ENCODE measurements around the gene CDHR2.

Gene CDHR2

DNA sequence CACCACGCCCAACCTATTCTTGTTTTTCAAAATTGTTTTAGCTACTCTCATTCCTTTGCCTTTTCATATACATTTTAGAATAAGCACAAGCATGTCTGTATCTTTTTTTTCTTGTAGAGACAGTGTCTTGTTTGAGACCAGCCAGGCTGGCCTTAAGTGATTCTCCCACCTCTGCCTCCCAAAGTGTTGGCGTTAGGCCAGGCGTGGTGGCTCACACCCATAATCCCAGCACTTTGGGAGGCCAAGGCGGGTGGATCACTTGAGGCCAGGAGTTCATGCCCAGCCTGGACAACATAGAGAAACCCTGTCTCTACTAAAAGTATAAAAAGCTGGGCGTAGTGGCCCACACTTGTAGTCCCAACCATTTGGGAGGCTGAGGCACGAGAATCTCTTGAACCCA, 25.0 kb upstream of the CDHR2 start:
- TF ChIP-seq, protein P1, sequence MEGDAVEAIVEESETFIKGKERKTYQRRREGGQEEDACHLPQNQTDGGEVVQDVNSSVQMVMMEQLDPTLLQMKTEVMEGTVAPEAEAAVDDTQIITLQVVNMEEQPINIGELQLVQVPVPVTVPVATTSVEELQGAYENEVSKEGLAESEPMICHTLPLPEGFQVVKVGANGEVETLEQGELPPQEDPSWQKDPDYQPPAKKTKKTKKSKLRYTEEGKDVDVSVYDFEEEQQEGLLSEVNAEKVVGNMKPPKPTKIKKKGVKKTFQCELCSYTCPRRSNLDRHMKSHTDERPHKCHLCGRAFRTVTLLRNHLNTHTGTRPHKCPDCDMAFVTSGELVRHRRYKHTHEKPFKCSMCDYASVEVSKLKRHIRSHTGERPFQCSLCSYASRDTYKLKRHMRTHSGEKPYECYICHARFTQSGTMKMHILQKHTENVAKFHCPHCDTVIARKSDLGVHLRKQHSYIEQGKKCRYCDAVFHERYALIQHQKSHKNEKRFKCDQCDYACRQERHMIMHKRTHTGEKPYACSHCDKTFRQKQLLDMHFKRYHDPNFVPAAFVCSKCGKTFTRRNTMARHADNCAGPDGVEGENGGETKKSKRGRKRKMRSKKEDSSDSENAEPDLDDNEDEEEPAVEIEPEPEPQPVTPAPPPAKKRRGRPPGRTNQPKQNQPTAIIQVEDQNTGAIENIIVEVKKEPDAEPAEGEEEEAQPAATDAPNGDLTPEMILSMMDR (IDR thresholded peaks at IDR 0.05; ENCODE audit: low read depth, low read length), result no peak
- H3K4me3 ChIP-seq (ENCODE audit: low read depth, low read length), result no peak overlapping the region

DNA sequence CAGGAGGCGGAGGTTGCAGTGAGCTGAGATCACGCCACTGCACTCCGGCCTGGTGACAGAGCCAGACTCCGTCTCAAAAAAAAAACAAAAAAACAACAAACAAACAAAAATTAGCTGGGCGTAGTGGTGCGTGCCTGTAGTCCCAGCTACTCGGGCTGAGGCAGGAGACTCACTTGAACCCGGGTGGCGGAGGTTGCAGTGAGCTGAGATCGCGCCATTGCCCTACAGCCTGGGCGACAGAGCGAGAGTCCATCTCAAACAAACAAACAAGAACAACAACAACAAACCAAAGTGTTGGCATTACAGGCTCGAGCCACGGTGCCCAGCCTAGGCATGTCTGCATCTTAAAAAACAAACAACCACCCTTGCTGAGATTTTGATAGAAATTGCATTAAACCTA, 24.2 kb upstream of the CDHR2 start:
- H3K4me3 ChIP-seq (ENCODE audit: low read depth, low read length), result no peak overlapping the region
- TF ChIP-seq, protein P1 (IDR thresholded peaks at IDR 0.05; ENCODE audit: low read depth, low read length), result no peak

DNA sequence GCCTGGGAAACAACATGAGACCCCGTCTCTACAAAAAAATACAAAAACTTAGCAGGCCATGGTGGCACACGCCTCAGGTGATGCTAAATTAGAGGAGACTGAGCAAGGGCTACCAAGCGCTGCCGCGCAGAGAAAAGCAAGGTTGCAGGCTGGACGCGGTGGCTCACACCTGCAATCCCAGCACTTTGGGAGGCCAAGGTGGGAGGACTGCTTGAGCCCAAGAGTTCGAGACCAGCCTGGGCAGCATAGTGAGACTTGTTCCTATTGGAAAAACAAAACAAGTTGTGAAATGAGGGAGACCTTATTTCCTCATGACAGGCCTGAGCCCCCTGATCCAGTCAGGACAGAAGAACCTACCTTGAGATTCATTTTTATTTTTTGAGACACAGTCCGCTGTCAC, 23.5 kb upstream of the CDHR2 start:
- no peak overlapping the region for H3K4me3 ChIP-seq (ENCODE audit: low read depth, low read length)
- TF ChIP-seq, protein P1 (IDR thresholded peaks at IDR 0.05; ENCODE audit: low read depth, low read length), result no peak

DNA sequence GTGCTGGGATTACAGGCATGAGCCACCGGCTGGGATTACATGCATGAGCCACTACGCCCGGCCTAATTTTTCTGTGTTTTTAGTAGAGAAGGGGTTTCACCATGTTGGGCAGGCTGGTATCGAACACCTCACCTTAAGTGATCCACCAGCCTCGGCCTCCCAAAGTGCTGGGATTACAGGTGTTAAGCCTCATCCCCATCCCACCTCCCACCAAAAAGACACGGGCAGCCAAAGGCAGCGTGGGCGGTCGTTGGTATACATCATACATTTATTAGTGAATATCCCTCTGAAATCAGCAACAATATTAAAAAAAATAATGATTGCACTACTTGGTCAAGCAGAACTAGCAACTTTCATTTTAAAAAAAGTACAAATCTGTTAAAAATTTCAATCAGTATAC, 22.7 kb upstream of the CDHR2 start:
- TF ChIP-seq, protein P1 (IDR thresholded peaks at IDR 0.05; ENCODE audit: low read depth, low read length), result no peak
- H3K4me3 ChIP-seq (ENCODE audit: low read depth, low read length), result no peak overlapping the region

DNA sequence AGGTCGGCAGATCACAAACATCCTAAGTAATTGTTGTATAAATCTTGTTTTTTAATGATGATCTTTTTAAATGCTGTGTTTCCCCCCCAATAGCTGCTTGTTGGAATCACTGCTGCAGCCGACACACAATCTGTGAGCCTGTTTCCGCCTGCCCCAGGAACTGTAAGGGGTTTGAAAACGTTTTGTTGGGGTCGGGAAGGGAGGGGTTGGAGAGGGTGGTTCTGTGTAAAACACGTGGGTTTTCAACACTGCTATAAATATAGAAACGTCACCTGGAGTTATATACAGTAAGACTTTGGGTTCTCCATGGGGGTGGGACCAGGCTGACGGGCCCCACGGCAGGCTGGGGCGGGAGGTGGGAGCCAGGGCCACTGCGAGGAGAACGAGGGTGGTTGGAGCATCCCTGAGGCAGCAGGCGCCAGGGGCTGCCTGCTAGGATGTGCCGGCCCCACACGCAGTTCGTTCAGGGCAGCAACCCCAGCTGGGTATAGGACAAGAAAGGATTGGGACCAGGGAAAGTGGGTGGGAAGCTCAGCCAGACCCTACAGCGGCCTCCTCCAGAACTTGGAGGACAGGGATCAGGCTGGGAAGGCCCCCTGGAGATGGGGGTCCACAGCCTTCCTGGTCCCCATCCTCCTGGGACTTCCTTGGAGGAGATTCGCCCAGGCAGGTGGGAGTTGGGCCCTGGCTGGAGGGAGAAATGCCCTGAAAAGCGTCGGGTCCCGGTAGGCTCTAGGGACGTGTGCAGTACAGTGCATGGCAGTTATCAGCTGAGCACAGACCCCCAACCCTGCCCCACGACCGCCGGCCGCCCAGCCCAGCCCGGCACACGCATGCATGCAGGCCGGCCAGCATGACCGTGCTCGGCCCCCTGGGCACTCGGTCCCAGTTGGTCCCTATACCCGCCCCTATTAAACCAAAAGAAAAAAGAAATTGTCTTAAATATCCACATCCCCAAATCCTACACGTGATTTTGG, 21.6 kb upstream of the CDHR2 start:
- H3K4me3 ChIP-seq (ENCODE audit: low read depth, low read length), result no peak overlapping the region

DNA sequence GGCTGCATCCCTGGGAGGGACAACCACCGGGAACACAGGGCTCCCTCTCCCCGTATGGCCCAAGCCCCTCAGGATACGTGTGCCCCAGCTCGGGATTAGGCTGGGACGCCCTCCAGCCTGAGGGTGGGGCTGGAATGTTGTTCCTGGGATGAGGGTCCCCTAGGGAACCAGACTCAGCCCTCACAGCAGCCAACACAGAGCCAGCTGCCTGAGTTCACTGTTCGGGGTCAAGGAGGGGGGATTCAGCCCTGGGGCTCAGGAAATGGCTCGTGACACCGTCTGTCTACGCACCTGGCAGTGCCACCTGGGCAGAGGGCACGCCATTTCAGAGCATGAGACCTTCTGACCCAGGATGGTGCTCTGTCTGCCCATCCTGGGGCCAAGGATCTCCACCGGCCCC, 20.8 kb upstream of the CDHR2 start:
- no peak overlapping the region for H3K4me3 ChIP-seq (ENCODE audit: low read depth, low read length)
- TF ChIP-seq, protein P1 (IDR thresholded peaks at IDR 0.05; ENCODE audit: low read depth, low read length), result no peak

More for the DNA sequence above, 21.6 kb upstream of the CDHR2 start:
- TF ChIP-seq, protein P1 (IDR thresholded peaks at IDR 0.05; ENCODE audit: low read depth, low read length), result no peak

DNA sequence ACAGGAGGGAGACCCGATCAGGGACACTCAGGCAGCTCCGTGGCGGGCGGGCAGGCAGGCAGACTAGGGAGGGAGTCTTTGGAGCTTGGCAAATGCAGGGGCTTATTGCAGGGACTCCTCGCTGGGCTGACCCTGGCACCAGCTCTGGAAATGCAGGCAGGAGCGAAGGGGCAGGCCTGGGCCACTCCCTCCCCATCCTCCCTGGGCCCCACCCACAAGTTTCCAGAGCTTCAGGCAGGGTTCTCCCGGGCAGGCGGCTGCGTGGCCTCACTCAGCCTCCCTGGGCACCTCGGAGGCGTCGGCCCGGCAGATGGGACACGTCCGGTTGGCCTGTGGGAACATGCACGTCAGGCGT, 20.4 kb upstream of the CDHR2 start:
- no peak overlapping the region for H3K4me3 ChIP-seq (ENCODE audit: low read depth, low read length)
- TF ChIP-seq, protein P1 (IDR thresholded peaks at IDR 0.05; ENCODE audit: low read depth, low read length), result no peak
